ENCODE data around the gene CRMP1. TPM values are rescaled to one million over a fixed set of nuclear protein-coding genes. Genes with fewer than 3 reads are reported as not detected.

CRMP1 gene
- total and polyA plus RNA-seq, 2 donors (not counting 3 experiments of a cell fraction or from before 2014, with no cell fraction given), result 0.06 TPM; not detected in 1

GRCh38 chr4:5789141-5789540, 103.7 kb downstream of the CRMP1 start:
- Histone ChIP-seq H3K4me3 (replicated peaks in 1 of 3; ENCODE audit: insufficient read depth in 1 of 3, low read depth in 1 of 3, low read length in 3 of 3) (no peak overlapping the region), H2AFZ (ENCODE audit: low read depth, low read length) (no peak overlapping the region), H3K9ac (replicated peaks; ENCODE audit: extremely low read depth, insufficient read depth, low read length) (no peak overlapping the region), H3K9me1 (replicated peaks; ENCODE audit: control insufficient read depth, extremely low read depth, insufficient read depth, low read length) (no peaks in the 10 kb centered on the region), H4K20me1 (replicated peaks; ENCODE audit: control insufficient read depth, extremely low read depth, insufficient read depth, low read length) (no peaks in the 10 kb centered on the region), H3K4me1 (ENCODE audit: control insufficient read depth, extremely low read depth, insufficient read depth, low read length) (no peaks in the 10 kb centered on the region), H3K9me3 (replicated peaks; ENCODE audit: control insufficient read depth, insufficient read depth, low read length) (no peaks in the 10 kb centered on the region), H3K27me3 (ENCODE audit: control insufficient read depth in 2 of 2, insufficient read depth in 2 of 2, low read length in 2 of 2) (no peaks in the 10 kb centered on the region), H3K36me3 (ENCODE audit: control insufficient read depth in 2 of 2, extremely low read depth in 1 of 2, insufficient read depth in 2 of 2, low read length in 2 of 2) (peaks cover 5 to 9% of the 10 kb centered on the region in 2 experiments), H3K4me2 (ENCODE audit: insufficient read depth, low read length) (no peak overlapping the region), H3K79me2 (ENCODE audit: control insufficient read depth, insufficient read depth, low read length) (no peaks in the 10 kb centered on the region), H3K27ac (ENCODE audit: insufficient read depth, low read depth, low read length) (no peak overlapping the region)
- intact Hi-C loops (cut with micrococcal nuclease) (no loop called here), dilution Hi-C loops (cut with MboI; ENCODE audit: extremely low pct_ligation_motif_present, low sequenced_read_pairs) (no loop called here)
- POLR2A ChIA-PET, result no interaction called here
- FAIRE-seq, result no peak
- CTCF ChIA-PET, result interaction anchor here (1.0 to 2.0 kb wide), 3 partner anchors 81 to 389 kb away, joined by 3 to 6 read pairs (median 4); partner anchors contain the start of gene EVC2
- no TSS peak for BruUV-seq (replicated peaks)
- no peak for TF ChIP-seq CTCF (IDR thresholded peaks at IDR 0.05; ENCODE audit: extremely low read depth in 1 of 2, insufficient read depth in 1 of 2, low read depth in 1 of 2, low read length in 2 of 2)
- no peak for TF ChIP-seq GATA2 (IDR thresholded peaks at IDR 0.05; ENCODE audit: insufficient read depth, insufficient read length, low read depth, low read length)
- no peak for TF ChIP-seq POLR2AphosphoS5 (IDR thresholded peaks at IDR 0.05; ENCODE audit: insufficient read depth, low read depth, low read length)
- TF ChIP-seq MAX (IDR thresholded peaks at IDR 0.05; ENCODE audit: insufficient read depth, insufficient read length), result no peak
- no peak for TF ChIP-seq MYC (IDR thresholded peaks at IDR 0.05; ENCODE audit: low read depth, low read length)
- TF ChIP-seq FOS (IDR thresholded peaks at IDR 0.05; ENCODE audit: borderline replicate concordance, insufficient read depth, low read length), result no peak
- no peak for TF ChIP-seq JUN (IDR thresholded peaks at IDR 0.05; ENCODE audit: borderline replicate concordance, insufficient read depth, insufficient read length, low read depth)
- no peak for TF ChIP-seq POLR2A (IDR thresholded peaks at IDR 0.05; ENCODE audit: low read depth, low read length)
- TF ChIP-seq EZH2 (IDR thresholded peaks at IDR 0.05; ENCODE audit: borderline replicate concordance, low read depth, low read length, severe bottlenecking), result no peak
- DNase-seq (ENCODE audit: low read depth, low spot score), result no peak
